ENCODE results near the gene NIPA2.

The NIPA2 gene

DNA sequence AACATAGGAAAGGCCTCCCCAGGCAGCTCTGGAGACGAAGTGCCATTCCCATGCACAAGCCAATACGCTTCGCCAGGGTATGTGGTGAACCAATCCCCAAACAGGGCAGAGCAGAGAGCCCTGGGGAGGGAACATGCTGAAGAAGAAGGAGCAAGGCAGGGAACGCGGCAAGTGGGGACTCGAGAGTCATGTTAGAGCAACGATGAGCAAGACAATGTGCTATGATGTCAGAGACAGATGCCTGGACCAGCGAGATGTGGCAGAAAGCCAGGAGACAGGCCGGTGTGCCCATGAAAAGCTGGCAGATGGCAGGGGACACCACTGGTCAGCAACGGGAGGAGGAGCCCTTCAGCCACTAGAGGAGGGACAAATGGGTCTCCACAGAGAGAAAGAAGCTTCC lies 39.6 kb downstream of the NIPA2 start:
- DNase-seq = no peak

DNA sequence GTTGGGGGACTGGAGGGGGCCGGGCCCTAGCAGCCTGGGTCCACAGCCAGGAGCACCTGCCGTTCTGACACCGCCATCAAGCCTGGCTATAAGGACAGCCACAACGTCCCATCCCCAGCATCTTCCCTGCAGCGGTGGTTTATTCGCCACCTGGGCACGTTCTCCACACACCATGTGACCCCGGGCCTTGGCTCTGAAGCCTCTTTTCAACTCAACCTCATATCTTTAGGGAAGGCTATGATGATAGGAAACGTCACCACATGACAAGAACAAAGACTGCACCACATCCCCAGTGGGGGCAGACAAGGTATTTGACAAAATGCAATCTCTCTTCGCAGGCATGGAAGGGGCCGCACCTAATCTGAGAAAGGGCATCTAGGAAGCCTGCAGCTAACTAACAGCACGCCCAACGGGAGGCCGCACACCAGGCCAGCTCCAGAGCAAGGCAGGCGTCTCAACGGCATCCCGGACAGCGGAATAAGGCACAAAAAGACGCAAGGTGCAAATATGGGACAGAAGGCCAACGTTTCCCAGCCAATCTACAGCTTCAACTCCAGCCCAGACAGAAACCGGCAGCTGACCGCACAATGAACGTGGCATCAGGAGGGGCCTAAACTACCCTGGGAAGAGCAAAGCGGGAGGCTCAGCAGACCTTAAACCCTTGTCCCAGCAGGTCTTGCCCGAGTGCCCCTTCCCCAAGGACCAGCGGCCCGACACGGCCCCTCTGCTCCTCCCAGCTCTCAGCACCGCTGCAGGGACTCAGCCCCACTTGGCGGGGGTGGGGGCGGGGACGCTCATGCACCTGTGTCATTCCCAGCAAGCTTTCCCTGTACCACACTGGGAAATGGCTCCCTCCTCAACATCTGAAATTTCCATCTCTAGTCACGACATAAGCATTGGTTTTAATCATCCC lies 41.9 kb downstream of the NIPA2 start:
- no peak for DNase-seq

DNA sequence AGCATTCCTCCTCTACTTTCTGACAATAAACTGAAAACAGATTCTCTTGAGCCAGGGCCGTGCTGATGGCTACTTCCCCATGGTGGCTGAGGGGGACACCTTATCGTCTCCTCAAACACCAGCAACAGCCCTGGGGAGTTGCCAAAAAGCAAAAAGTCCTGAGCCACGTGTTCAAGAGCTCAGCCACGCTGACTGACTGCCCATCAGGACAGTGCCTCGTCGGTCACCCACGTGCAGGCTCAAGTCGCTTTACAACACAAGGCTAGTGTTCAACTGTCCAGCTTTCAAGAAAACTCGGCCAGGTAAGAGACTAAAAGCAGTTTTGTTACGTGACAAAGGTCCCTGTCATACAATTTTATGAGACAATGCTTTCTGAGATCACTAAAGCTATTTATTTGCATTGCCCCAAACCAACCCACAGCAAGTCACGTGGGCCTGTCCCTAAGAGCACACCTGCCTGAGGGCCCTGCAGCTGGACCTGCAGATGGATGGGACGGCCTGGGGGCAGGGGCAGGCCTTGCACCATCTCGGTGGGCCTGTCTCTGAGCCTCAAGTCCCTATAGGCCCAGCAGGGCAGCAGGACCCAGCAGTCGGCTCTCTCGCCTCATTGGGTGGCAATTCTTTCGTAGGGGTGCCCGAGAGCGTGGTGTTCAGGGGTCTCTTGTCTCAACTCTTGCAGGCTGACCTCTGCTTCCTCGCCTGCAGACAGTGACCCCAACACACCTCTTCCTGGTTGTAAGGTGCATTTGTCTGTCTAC lies 42.7 kb downstream of the NIPA2 start:
- DNase-seq = no peak

DNA sequence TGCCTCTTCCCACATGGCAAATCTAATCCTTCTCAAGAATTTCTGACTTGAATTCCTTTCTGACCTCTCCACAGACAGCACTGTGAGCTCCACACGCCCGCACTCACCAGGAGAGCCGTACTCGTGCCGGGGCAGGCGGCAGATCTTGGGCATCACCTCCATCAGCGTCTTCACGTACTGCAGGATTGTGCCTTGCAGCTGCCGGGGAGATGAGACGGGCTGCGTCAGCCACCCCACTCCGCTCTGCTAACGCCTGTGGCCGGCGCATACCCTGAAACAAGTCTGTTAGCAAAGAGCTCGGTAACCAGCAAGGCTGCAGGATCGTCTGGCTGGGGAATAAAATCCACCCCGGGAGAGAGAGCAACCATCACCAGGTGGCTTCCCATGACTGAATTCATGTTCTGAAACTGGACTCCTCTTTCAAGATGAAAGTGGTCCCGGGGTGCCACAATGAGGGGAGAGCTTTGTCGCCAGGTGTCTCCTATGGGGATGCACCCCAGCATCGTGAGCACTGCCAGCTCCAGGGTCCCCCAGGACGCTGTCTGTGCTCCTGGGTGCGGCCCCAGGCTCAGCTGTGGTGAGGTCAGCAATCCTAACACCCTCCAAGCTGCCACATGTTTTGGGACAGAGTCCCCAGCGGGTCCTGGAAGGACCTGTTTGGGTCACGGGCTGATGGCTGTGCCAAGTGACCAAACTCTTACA lies 43.4 kb downstream of the NIPA2 start:
- DNase-seq = no peak

DNA sequence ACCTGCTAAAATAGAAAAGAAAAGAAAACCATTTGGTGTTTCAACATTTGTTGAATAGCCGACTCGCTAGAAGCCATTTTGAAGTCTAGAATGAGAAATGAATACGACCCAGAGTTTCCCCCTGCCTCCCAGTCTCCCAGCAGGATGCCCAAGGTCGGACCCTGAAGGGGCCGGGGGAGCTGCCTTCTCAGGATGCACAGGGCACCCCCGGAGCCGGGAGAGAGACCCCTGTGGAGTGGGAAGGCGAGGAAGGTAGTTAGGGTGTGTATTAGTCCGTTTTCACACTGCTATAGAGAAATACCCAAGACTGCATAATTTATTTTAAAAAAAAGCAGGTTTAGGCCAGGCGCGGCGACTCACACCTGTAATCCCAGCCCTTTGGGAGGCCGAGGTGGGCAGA lies 44.7 kb downstream of the NIPA2 start:
- no peak for DNase-seq

DNA sequence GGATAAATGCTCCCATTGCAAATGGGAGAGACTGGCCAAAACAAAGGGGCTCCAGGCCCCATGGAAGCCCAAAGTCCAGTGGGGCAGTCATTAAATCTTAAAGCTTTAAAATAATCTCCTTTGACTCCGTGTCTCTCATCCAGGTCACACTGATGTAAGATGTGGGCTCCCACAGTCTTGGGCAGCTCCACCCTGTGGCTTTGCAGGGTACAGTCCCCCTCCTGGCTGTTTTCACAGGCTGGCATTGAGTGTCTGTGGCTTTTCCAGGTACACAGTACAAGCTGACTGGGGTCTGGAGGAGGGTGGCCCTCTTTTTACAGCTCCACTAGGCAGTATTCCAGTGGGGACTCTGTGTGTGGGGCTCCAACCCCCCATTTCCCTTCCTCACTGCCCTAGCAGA lies 45.9 kb downstream of the NIPA2 start:
- DNase-seq = peak; percentile 7

DNA sequence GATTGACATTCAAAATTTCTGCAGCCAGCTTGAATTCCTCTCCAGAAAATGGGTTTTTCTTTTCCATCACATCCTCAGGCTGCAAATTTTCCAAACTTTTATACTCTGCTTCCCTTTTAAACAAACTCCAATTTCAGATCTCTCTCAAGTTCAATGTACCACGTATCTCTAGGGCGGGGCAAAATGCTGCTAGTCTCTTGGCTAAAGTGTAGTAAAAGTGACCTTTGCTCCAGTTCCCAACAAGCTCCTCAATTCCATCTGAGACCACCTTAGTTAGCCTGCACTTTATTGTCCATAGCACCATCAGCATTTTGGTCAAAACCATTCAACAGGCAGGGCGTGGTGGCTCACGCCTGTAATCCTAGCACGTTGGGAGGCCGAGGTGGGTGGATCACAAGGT lies 46.7 kb downstream of the NIPA2 start:
- DNase-seq = no peak

DNA sequence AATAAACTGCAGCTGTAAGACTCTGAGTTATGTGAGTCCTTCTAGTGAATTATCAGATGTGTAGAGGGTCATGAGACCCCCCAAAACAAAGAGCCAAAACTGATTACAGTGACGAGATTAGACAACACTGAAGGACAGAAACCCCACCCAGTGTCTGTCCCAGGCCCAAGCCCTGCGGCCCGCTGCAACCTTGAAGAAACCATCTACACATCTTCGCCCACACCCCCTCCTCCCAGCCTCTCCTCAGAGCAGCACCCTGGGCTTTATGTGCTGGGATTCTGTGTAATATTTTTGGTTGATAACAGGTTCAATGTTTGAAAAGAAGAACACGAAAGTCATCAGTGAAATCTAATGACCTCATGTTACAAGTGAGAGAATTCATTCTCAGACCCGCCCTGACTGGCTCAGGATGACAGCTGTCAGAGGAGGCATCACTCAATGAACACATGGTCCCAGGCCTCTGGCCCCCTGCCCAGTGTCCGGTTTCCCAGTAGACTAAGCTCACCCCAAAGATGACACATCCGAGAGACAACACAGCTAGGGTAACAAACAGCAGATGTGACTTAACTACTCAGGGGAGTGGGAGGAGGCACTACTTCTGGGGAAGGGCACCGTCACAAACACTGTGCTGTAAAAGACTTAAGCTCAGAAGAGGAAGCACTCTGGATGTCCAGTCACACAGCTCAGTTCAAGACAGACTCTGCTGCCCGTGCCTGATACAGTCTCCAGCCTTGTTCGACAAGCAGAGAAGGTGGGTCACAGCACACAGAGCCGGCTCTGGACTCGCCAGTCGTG lies 48.9 kb downstream of the NIPA2 start:
- DNase-seq = no peak

DNA sequence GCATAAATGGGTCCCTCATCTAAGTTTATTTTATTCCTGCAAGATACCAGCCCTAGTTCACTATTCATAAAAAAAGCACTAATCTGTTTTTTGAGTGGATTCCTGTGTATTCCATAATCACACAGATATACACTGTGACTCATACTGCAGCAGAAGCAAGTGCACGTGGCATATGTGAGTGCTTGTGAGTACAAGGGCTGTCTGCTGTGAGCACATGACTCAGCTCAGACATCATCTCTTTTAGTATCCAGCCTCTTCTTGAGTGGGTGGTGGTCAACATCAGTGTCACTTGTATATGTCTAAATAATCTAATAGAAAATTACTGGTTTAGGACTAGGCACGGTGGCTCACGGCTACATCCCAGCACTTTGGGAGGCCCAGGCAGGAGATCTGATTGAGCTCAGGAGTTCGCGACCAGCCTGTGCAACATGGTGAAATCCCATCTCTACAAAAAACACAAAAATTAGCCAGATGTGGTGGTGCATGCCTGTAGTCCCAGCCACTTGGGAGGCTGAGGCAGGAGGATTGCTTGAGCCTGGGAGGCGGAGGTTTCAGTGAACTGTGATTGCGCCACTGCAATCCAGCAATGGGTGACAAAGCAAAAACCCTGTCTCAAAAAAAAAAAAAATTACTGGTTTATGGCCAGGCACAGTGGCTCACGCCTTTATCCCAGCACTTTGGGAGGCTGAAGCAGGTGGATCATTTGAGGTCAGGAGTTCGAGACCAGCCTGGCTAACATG lies 49.8 kb downstream of the NIPA2 start:
- DNase-seq = no peak

DNA sequence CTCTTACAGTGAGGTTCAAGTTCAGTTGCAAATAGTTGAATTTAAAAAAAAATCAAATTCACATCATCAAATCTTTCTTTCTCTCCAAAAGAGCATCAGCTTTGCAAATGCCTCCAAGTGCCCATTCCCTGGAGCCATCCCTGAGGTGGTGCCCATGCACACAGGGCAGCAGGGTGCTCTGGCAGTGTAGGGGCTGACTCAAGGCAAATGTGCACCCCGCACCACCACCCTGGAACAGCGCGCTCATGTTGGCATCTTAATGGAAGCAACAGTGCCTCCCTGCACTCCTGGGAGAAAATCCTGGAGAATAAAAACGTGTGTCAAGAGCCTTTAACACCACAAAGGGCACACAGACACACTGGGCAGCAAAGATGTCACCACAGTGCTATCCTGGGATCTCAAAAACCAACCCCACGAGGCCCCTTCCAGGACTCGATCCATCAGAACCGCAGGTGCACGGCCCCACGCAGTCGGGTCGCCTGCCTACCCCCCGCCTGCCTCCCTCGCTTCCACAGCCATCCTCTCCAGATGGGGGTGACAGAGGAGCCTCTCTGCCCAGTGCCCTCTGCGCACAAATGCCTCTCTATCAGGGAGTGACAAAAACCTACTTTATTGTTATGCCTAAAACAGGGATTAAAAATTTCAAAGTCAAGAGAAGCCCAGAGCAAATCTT lies 50.8 kb downstream of the NIPA2 start:
- no peak for DNase-seq

DNA sequence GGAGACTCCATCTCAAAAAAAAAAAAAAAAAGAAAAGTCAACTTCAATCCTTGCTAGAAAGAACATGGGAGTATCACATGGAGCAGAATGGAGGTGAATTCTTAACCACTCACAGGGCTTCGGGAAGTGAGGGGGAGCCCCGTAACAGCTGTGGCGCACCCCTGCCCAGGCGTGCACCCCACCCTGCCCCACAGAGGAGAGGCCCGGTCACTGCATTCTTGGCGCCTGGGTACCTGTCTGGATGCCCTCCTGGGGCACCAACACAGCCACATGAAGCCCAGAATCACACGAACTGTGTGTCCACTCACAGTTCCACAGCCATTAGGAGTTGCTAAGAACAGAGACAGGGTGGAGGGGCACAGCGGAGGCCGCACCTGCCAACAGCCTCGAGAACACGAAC lies 51.8 kb downstream of the NIPA2 start:
- DNase-seq = no peak

DNA sequence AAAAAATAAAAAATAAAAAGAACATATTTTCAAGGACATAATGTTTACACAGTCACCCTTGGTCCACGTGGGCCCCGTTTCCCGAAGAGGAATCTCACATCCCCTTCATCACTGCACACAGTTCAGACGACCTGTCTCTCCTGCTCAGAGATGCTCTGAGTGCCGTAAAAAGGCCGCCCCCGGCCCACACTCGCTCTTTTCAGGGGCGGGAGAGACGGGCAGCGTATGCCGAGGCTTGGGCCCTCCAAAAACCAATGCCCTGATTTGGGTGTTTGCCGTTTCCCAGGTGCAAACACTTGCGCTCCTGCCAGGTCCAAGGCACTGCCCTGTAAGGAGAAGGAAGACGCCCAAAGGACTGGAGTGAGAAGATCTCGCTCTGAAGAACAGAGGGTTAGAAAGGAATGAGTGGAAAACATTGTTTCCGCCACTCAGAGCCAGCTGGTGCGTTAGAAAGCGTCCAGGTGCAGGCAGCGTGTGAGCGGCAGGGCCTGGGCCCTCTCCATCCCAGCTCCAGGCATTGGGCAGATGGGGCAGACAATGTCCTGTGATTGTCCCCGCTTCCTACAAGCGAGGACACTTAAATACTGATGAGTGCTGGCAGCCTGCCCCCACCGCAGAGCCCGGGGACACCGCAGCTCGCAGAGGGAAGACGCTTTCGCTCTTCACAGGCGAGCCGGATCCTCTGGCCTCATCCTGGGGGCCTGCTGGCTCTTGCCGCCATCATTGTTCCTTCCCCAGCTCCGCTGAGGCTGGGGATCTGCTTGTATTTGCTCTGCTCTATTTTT lies 53.2 kb downstream of the NIPA2 start:
- no peak for DNase-seq

DNA sequence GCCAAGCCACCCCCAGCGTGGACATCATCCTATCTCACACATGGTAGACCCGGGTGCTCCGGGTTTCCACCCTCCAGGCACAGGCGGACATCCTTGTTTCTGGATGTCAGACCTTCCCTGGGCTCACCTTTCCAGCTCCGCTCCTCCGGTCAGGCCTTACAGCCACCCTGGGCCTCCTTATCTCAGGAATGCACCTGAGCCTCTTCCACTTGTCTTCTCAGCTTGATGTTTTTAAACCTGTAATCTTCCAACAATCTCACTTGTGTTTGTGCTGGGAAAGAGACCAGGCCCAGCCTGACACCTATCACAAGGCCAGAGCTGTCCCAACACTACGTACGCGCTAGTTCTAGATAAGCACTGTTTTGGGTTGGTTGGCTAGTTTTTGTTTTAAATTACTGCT lies 53.9 kb downstream of the NIPA2 start:
- no peak for DNase-seq

DNA sequence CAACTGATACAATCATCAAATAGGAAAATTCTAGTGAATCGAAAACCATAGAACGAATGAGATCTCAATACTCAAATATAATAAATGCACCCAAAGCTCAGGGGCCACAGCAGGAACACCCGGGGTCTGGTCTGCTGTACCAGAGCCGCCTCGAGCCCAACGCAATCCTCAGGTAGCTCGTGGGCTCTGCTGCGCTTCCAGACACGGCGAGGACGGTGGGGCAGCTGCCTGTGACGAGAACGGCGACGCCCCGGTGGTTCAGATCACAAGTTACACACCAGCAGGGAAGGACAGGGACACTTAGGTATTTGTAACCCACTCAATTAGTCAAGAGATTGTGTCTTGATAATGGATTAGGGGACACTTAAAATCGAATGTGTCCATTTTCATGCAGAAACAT lies 54.6 kb downstream of the NIPA2 start:
- DNase-seq = no peak

DNA sequence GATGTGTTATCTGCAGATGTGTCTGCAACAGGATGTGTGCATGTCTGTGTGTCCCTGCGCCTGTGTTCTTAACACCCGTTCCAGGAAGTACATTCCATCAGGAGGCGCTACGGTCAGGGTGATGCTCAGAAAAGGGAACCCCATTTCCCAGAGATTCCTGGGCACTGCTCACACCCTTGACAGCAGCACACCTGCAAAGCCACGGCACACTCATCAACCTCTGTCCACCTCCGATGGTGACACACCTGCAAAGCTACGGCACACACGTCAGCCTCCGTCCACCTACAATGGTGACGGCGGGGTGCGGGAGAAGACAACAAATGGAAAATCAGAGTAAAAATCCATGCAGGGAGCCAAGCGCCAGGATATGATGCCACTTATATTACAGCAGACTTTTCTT lies 55.4 kb downstream of the NIPA2 start:
- no peak for DNase-seq

DNA sequence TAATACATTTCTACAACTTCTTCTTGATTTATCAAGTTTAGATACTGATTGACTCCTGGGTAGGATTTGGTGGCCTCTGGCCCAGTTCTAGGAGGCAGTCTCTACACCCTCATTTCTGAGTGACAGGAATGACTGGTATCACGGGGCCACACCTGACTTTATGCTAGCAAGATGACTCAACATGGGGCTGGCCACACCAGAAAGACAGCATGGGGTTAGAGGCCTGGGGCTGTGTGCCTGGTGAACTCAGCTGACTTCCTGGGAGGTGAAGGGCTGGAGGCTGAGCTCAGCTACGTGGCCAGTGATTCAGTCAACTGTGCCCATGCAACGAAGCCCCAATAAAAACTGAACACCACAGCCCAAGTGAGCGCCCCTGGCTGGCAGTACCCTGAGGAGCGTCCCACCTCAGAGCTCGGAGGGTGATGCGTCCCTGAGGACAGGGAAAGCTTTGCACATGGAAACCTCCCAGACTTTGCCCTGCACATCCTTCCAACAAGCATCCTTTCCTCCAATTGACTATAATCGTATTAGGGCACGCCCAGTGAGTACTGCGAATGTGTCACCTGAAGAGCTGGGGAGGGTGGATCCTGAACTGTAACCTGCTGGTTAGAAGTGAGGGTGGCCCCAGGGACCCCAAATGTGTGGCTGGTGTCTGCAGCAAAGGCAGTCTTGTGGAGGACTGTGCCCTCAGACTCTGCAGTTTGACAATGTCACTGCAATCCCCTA lies 57.2 kb downstream of the NIPA2 start:
- no peak for DNase-seq

DNA sequence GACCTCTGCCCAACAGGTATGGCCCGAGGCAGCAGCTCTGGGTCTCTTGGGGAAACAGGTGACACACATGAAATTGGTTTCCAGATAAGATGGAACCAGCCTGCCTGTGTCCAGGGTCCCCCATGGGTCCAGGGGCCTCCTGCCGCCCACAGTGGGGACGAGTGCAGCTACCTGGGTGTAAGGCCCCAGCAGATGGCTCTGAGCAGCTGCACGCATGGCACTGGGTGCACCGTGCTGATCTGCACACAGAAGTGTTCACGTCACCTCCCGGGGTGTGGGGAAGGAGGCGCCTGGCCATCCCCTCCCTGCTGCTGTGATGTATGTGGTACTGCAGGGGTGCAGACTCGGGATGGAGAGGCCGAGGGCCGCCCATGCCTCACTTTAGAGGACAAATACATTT lies 63.6 kb downstream of the NIPA2 start:
- no peak for DNase-seq

DNA sequence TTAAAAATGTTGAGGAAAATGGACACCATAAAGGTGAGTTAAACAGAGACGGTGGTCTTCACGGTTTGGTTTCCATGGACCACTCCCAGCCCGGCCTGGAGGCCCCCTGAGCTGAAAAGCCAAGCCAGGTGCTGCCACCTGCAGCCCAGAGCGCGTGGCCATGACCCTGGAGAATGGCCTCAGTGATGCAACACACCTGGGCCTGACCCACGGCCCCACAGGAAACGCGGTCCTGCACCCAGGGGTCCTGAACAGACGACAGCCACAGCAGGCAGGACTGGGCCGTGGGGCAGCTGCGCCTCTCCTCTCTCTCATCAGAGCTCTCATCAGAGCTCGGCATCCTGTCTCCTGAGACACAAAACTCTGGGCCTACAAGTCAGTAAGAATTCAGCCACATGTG lies 64.1 kb downstream of the NIPA2 start:
- DNase-seq = no peak

DNA sequence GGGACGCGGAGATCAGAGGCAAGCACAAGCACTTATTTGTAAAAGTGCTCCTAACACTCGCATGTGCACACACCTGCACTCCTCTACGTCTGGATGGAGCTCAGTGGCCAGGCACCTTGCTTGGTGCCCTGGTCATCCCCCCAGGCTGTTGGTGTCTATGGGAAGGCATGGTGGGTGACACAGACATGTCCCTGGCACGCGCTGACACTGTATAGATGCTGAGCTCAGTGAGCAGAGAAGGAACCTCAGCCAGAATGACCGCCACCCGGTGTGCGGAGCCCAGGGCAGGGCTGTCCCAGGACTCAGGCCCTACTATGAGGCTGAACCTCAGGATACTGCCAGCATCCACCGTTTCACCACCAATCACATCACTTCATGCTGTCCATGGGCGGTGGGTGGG lies 64.5 kb downstream of the NIPA2 start:
- DNase-seq = no peak

DNA sequence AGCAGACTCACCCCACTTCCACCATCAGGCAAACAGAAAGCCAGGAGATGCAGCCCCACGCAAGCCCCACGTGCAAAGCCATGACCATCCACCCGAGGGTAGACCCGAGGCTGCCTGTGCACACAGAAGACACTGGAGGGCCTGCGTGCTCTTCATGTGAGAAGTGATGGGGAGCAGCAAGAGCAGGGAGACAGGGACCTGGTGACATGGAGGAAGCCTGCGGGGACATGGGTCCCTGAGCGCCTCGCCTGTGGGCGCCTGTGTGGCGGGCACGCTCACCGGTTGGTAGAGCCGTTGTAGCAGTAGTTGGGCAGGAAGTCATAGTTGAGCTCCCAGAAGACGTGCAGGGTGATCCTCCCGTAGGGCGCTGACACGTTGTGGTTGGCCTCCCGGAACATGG lies 65.0 kb downstream of the NIPA2 start:
- DNase-seq = no peak
